Lower leg skin (tissue), 4 donors: ENCODE data around the gene GAS6. TPM values are rescaled to one million over a fixed set of nuclear protein-coding genes. Genes with fewer than 3 reads are reported as not detected.
"Not testable (repeated sequence)": the region's sequence is repeated elsewhere in the genome, so short reads cannot be mapped to it uniquely, and the experiment has no call there.

Experiments used
- DNase-seq, 2 donors: peaks; one replicate each; pipeline ENCODE4 v3.0.0-alpha.2; 2019; ENCODE audit warnings: low spot score in 2 of 2
- H3K4me3 ChIP-seq: fragments of 200-600 bp; sonication (generic); 2 replicates; pipeline ENCODE4 v1.5.1; 2017; ENCODE audit warnings: mild to moderate bottlenecking, low read depth; ENCODE audit not compliant: poor library complexity, severe bottlenecking
- POLR2A ChIP-seq, 2 donors: fragments of 450-650 bp; IDR thresholded peaks; one replicate each; pipeline ENCODE4 v1.6.1; 2016 to 2017; ENCODE audit warnings: antibody characterized with exemption in 2 of 2, mild to moderate bottlenecking in 1 of 2, moderate library complexity in 1 of 2
- WGBS, 2 donors: methylation state at CpG; one replicate each; pipeline ENCODE4 v1.1.5; 2018; 5-methylcytosine and 5-hydroxymethylcytosine counted together
- intact Hi-C: fragments of 100-400 bp; cut with DNase I; formaldehyde crosslinking; loops from one replicate; pipeline ENCODE4 v1.15.0; 2023; ENCODE audit warnings: low total_unique reads
- total RNA-seq, 4 donors: library from RNA; depleted of rRNA; stranded (reverse); fragments of >200 nt; gene quantifications; one replicate each; pipeline ENCODE4 v1.1.0, GENCODE V29; 2016
- TF ChIP-seq, protein P1 (sequence below), 3 donors: fragments of 450-650 bp; IDR thresholded peaks; one replicate each; pipeline ENCODE4 v1.5.1; 2016; ENCODE audit warnings: antibody characterized with exemption in 3 of 3, mild to moderate bottlenecking in 3 of 3, moderate library complexity in 2 of 3

The GAS6 gene
- 100 to 1,000 TPM; 176 to 307 (median 213) TPM for total RNA-seq

DNA sequence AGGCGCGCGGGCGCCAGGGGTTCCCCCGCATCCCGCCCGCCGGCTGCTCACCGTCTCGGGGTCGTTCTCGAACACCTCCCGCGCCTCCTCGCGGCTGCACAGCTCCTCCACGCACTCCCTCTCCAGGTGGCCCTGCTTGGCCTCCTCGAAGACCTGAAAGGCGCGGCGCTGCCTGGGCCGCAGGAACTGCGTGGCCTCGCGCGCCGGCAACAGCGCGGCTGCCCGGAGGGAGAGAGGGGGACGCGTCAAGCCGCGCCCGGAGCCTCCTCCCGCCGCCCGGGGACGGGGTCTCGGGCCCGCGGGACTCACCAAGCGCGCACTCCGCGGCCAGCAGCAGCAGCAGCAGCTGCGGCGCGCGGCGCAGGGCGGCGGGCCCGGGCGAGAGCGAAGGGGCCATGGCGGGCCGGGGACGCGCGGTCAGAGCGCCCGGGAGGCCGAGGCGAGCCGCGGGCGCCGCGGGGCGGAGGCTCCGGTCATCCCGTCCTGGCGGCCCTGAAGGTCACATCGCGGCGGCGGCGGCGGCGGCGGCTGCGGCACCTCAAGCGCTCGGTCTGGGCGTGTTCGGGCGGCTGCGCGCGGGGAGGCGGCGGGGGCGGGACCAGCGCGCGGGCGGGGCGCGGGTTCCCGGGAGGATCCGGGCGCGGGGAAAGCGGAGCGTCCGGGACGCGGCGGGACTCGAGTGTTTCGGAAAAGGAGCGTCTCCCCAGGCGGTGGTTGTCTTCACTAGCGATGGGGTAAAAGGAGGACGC is at the start of gene GAS6:
TSS of gene GAS6 (minus strand) at position 553 of the 749 bp plus-strand sequence. CDS start at position 397, 156 bp downstream.
- WGBS, 2 donors = 1 to 2% methylated on average over 20 to 26 of the region's 116 CpGs
- no peak for TF ChIP-seq POLR2A (IDR thresholded peaks at IDR 0.05)
- TF ChIP-seq, protein P1, sequence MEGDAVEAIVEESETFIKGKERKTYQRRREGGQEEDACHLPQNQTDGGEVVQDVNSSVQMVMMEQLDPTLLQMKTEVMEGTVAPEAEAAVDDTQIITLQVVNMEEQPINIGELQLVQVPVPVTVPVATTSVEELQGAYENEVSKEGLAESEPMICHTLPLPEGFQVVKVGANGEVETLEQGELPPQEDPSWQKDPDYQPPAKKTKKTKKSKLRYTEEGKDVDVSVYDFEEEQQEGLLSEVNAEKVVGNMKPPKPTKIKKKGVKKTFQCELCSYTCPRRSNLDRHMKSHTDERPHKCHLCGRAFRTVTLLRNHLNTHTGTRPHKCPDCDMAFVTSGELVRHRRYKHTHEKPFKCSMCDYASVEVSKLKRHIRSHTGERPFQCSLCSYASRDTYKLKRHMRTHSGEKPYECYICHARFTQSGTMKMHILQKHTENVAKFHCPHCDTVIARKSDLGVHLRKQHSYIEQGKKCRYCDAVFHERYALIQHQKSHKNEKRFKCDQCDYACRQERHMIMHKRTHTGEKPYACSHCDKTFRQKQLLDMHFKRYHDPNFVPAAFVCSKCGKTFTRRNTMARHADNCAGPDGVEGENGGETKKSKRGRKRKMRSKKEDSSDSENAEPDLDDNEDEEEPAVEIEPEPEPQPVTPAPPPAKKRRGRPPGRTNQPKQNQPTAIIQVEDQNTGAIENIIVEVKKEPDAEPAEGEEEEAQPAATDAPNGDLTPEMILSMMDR (IDR thresholded peaks at IDR 0.05) = no peak
- intact Hi-C loops = no loop called here
- H3K4me3 ChIP-seq = peak within 1 kb of the TSS; percentile 75
- DNase-seq = peak in 1 of 2 donors; percentile 93

DNA sequence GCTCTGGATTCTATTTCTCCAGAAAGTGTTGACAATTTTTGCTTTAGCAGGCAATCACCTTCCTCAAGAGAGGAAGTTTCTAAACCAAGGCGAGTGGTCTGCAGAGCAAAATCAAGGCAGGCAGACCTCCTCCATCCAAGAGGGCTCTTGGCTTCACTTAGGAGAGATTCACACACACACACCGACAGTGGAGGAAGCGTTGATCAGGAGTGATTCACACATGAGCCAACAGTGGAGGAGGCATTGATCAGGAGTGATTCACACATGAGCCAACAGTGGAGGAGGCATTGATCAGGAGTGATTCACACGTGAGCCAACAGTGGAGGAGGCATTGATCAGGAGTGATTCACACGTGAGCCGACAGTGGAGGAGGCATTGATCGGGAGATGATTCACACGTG is 49.5 kb upstream of the GAS6 start:
- DNase-seq, intact Hi-C loops, H3K4me3 ChIP-seq: not testable (repeated sequence)
- WGBS, 2 donors = 70 to 79% methylated on average over 8 of the region's 8 CpGs

DNA sequence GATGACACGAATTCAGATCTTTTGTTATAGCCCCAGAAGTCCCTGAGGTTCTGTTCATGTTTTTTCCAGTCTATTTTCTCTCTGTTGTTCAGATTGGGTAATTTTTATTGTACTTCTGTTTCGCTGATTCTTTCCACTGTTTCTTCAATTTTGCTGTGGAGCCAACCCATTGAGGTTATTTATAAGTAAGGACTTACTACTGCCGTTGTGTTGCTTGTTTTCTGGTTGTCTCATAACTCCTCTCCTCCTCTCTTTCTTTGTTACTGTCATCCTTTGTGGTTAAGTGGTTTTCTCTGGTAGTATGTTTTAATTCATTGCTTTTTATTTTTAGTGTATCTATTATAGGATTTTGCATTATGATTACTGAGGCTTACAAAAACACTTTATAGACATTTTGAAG is 48.7 kb upstream of the GAS6 start:
- 69 to 82% methylated on average over 3 of the region's 3 CpGs for WGBS, 2 donors
- H3K4me3 ChIP-seq = no peak overlapping the region
- intact Hi-C loops = no loop called here
- TF ChIP-seq, protein P1 (IDR thresholded peaks at IDR 0.05) = no peak
- TF ChIP-seq POLR2A (IDR thresholded peaks at IDR 0.05) = no peak
- DNase-seq = no peak

DNA sequence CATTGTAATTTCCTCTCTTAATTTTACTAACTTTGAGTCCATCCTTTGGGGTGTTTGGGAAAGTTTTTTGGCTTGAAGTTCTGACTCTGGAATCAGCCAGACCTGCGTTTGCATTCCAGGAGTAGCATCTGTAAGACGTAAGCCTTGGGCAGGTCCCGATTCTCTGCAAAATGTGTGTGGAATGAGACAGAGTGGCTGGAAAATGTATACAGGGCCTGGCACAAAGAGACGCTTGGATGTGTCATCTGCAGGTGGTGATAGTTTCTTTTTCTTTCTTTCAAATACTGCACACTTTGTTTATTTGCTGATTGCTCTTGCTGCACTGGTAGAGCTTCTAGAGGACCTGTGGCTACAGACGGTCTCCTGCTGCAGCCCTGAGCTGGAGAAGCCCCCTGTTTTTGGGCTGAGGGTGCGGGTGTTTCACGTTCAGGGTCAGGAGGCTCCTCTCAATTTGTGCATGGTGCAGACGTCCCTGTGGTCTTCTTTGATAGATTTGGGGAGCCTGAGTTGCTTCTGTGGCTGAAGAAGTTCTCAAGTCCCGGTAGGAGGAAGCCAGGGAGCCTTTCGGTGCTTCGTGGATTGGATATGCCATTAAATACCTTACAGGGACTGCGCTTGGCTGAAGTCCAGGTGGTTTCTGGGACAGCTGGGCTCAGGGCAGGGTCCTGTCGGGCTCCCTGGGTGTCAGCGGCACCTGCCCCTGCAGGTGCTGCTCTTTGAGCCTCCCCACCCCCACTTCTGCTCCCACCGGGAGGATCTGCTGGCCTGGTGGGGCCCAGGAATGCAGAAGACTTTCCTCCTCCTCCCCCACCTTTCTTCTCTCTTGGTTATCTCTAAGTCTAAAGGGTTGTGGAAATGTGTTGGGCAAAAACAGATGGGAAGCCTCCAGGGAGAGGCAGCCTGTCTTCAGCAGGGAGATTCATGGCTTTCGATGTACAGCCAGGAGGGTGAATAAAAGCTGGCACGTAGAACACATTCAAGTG is 44.0 kb upstream of the GAS6 start:
- intact Hi-C loops = no loop called here
- WGBS, 2 donors = 39 to 45% methylated on average over 16 to 17 of the region's 17 CpGs
- DNase-seq = peak in 1 of 2 donors; percentile 15
- no peak for TF ChIP-seq POLR2A (IDR thresholded peaks at IDR 0.05)
- TF ChIP-seq, protein P1 (IDR thresholded peaks at IDR 0.05) = no peak
- H3K4me3 ChIP-seq = no peak overlapping the region

DNA sequence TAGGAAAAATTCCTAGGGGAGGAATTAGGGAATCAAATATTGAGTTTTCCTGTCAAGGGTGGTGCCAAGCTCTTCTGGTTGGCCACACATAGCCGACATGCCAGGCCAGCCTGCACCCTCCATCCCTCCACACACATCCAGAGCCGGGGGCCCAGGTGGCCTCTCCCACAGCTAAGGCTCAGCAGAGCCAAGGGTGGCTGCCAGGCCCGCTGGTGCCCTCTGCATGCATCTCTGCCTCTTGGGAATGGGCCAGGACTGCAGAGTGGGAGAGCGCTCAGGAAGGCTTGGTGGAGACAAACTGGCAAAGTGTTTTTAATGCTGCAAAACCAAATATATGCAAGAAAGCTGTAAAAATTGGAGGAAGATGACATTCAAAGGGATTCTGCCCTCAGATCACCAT is 42.7 kb upstream of the GAS6 start:
- TF ChIP-seq, protein P1 (IDR thresholded peaks at IDR 0.05) = no peak
- TF ChIP-seq POLR2A (IDR thresholded peaks at IDR 0.05) = no peak
- 74 to 81% methylated on average over 4 of the region's 4 CpGs for WGBS, 2 donors
- no peak overlapping the region for H3K4me3 ChIP-seq
- intact Hi-C loops = no loop called here
- DNase-seq = peak; percentile 3 to 66

DNA sequence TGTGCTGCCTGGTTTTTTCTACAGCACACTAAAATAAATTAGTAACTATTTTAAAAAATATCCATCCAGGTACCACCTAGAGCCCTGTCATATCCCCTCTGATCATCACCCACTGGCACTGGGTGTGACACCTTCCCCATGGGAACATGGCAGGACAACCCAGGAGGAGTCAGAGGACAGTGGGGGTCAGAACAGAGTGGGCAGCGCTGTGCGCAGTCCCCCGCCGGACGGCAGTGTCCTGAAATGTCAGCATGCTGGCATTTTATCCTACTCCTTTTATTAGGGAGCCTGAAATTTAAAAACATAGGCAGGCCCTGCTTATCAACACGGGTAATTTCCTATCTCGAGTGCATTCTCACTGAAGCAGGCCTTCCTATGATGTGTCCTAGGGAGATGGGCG is 42.1 kb upstream of the GAS6 start:
- DNase-seq = peak; percentile 10 to 34
- intact Hi-C loops = no loop called here
- 88 to 94% methylated on average over 8 of the region's 8 CpGs for WGBS, 2 donors
- H3K4me3 ChIP-seq = no peak overlapping the region
- TF ChIP-seq POLR2A (IDR thresholded peaks at IDR 0.05) = no peak
- TF ChIP-seq, protein P1 (IDR thresholded peaks at IDR 0.05) = no peak
